ENCODE results near the gene SERPINA10. TPM values are rescaled to one million over a fixed set of nuclear protein-coding genes. Genes with fewer than 3 reads are reported as not detected.

Gene SERPINA10
- total RNA-seq, 2 experiments from 2014 or later, result not detected

DNA sequence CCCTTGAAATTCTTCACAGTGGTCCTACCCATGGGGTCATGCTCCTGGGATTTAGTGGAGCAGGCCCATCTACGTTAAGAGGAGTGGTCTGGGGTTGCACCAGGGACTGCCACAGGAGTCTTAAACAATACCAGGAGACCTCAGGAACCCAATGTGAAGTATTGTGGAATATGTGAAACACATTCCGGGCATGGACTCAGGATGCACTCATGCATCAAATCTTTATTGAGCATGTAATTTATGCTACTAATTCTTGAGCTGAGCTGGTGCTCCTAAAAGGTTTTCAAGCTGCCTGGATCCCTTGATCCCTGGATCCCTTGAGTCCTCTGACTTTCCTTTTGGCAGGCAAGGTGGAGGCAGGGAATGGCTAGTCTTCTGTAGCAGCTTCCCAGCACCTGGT lies 8.8 kb downstream of the SERPINA10 start:
- intact Hi-C loops (cut with micrococcal nuclease; ENCODE audit: unreplicated experiment), result no loop called here

DNA sequence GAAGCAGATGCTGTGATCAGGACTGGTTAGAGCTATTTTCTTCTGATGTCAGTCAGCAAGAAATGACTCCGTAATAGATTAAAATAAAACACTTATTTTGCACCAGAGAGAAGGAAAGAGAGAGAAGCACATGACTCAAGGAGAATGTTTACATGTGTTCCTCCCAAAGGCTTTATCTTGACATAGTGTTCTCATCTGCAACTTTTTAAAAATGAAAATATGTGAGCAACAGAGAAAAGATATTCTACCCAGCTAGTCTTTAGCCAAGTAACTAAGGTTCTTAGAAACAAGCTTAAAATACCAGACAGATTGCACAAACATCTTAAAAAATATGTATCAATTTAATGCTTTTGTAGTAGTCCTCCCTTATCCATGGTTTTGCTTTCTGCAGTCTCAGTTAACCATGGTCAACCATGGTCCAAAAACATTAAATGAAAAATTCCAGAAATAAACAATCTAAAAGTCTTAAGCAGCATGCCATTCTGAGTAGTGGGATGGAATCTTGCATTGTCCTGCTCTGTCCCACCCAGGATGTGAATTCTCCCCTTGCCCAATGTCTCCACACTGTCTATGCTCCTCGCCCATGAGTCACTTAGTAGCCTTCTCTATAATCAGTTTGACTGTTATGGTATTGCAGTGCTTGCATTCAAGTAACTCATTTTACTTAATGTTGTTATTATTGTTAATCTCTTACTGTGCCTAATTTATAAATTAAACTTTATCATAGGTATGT lies 9.9 kb downstream of the SERPINA10 start:
- POLR2A ChIA-PET, result no interaction called here

More for the DNA sequence above, 8.8 kb downstream of the SERPINA10 start:
- no peak for DNase-seq (ENCODE audit: low spot score)
- H3K79me2 ChIP-seq (ENCODE audit: insufficient read depth, low read depth, low read length), result no peaks in the 10 kb centered on the region
- no TSS peak for BruUV-seq (replicated peaks)
- H3K27ac ChIP-seq (ENCODE audit: low read depth, low read length, poor library complexity, severe bottlenecking), result no peak overlapping the region
- no peak overlapping the region for H2AFZ ChIP-seq (ENCODE audit: low read length)
- no peak for TF ChIP-seq EZH2phosphoT487 (IDR thresholded peaks at IDR 0.05; ENCODE audit: borderline replicate concordance, low read depth, low read length)
- TF ChIP-seq, protein P1, sequence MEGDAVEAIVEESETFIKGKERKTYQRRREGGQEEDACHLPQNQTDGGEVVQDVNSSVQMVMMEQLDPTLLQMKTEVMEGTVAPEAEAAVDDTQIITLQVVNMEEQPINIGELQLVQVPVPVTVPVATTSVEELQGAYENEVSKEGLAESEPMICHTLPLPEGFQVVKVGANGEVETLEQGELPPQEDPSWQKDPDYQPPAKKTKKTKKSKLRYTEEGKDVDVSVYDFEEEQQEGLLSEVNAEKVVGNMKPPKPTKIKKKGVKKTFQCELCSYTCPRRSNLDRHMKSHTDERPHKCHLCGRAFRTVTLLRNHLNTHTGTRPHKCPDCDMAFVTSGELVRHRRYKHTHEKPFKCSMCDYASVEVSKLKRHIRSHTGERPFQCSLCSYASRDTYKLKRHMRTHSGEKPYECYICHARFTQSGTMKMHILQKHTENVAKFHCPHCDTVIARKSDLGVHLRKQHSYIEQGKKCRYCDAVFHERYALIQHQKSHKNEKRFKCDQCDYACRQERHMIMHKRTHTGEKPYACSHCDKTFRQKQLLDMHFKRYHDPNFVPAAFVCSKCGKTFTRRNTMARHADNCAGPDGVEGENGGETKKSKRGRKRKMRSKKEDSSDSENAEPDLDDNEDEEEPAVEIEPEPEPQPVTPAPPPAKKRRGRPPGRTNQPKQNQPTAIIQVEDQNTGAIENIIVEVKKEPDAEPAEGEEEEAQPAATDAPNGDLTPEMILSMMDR (conservative IDR thresholded peaks at IDR 0.05; ENCODE audit: low read length), result no peak
- POLR2A ChIA-PET, result no interaction called here
- H3K4me3 ChIP-seq (ENCODE audit: low read depth, low read length, poor library complexity, severe bottlenecking), result no peak overlapping the region
- H3K36me3 ChIP-seq (ENCODE audit: insufficient read depth, low read length), result no peaks in the 10 kb centered on the region
- no peaks in the 10 kb centered on the region for H3K4me1 ChIP-seq (ENCODE audit: insufficient read depth, low read length, poor library complexity, severe bottlenecking)
- no peaks in the 10 kb centered on the region for H3K9me2 ChIP-seq (ENCODE audit: insufficient read depth, low read length)
- no peaks in the 10 kb centered on the region; the same call in 1 of the 2 replicates for H4K20me1 ChIP-seq (ENCODE audit: insufficient read depth, low read length)
- CTCF ChIA-PET (ENCODE audit: unreplicated experiment), result no interaction called here
- H3K9me3 ChIP-seq (ENCODE audit: low read length), result no peaks in the 10 kb centered on the region
- no peak overlapping the region for H3K4me2 ChIP-seq (ENCODE audit: low read length)

More for the DNA sequence above, 9.9 kb downstream of the SERPINA10 start:
- Histone ChIP-seq H3K36me3 (ENCODE audit: insufficient read depth, low read length) (no peaks in the 10 kb centered on the region), H3K4me2 (ENCODE audit: low read length) (no peak overlapping the region), H3K27ac (ENCODE audit: low read depth, low read length, poor library complexity, severe bottlenecking) (no peak overlapping the region), H3K9me2 (ENCODE audit: insufficient read depth, low read length) (no peaks in the 10 kb centered on the region), H3K79me2 (ENCODE audit: insufficient read depth, low read depth, low read length) (no peaks in the 10 kb centered on the region), H4K20me1 (ENCODE audit: insufficient read depth, low read length) (no peaks in the 10 kb centered on the region; the same call in 1 of the 2 replicates), H3K4me1 (ENCODE audit: insufficient read depth, low read length, poor library complexity, severe bottlenecking) (no peaks in the 10 kb centered on the region), H3K9me3 (ENCODE audit: low read length) (no peaks in the 10 kb centered on the region), H2AFZ (ENCODE audit: low read length) (no peak overlapping the region), H3K4me3 (ENCODE audit: low read depth, low read length, poor library complexity, severe bottlenecking) (no peak overlapping the region)
- intact Hi-C loops (cut with micrococcal nuclease; ENCODE audit: unreplicated experiment), result no loop called here
- DNase-seq (ENCODE audit: low spot score), result no peak
- no peak for TF ChIP-seq EZH2phosphoT487 (IDR thresholded peaks at IDR 0.05; ENCODE audit: borderline replicate concordance, low read depth, low read length)
- TF ChIP-seq, protein P1 (conservative IDR thresholded peaks at IDR 0.05; ENCODE audit: low read length), result no peak
- CTCF ChIA-PET (ENCODE audit: unreplicated experiment), result no interaction called here
- no TSS peak for BruUV-seq (replicated peaks)

Data from OCI-LY7 (cell line).